ENCODE measurements around the gene LDB2. TPM values are rescaled to one million over a fixed set of nuclear protein-coding genes. Genes with fewer than 3 reads are reported as not detected.

The LDB2 gene
- total and polyA plus RNA-seq, 2 of the 8 experiments (the other 6 are each of a cell fraction or from before 2014, with no cell fraction given), result 57.0 to 140 TPM

DNA sequence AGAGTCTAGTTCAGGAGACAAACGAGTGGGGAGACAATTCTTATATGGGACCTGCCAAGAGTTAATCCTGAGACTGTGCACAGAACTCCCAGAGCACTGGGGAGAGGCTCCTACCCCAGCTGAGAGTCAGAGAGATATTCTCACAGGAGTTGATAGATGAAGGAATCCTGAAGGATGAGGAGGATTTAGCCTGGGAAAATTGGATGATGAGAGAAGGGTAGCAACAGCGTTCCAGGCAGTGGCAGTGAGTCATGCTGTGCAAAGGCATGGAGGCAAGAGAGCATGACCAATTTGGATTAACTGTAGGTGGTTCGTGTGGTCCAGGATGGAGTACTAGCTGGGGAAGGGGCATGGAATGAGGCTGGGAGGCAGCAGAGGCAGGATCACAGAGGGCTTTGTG lies 318.6 kb downstream of the LDB2 start:
- Histone ChIP-seq H4K8ac (ENCODE audit: extremely low read depth, insufficient read depth, low read length) (no peak overlapping the region), H3K79me1 (ENCODE audit: low read depth, low read length) (no peaks in the 10 kb centered on the region), H3K27me3 (replicated peaks in 1 of 4; ENCODE audit: control insufficient read depth in 3 of 4, extremely low read depth in 1 of 4, insufficient read depth in 3 of 4, low read length in 3 of 4) (no peaks in the 10 kb centered on the region), H3K56ac (replicated peaks; ENCODE audit: insufficient read length, low read depth, low read length) (no peak overlapping the region), H3K23me2 (ENCODE audit: low read depth, low read length) (no peaks in the 10 kb centered on the region; the same call in 1 of the 2 replicates), H2AK5ac (ENCODE audit: low read depth, low read length) (no peak overlapping the region), H3K4me1 (replicated peaks in 1 of 4; ENCODE audit: control insufficient read depth in 3 of 4, insufficient read depth in 4 of 4, low read length in 3 of 4) (no peaks in the 10 kb centered on the region), H2BK20ac (ENCODE audit: low read length) (no peak overlapping the region), H3K79me2 (ENCODE audit: control insufficient read depth in 1 of 2, insufficient read depth in 2 of 2, low read length in 2 of 2) (no peaks in the 10 kb centered on the region), H4K5ac (ENCODE audit: insufficient read length, low read depth, low read length) (no peak overlapping the region), H2AFZ (ENCODE audit: low read length) (no peak overlapping the region), H2BK120ac (replicated peaks; ENCODE audit: low read depth, low read length) (no peak overlapping the region), H2BK12ac (ENCODE audit: low read depth, low read length) (no peak overlapping the region), H3K9ac (replicated peaks in 1 of 4; ENCODE audit: extremely low read depth in 1 of 4, low read depth in 3 of 4, low read length in 3 of 4) (no peak overlapping the region), H3K4me3 (ENCODE audit: extremely low read depth in 1 of 4, insufficient read depth in 2 of 4, low read depth in 3 of 4, low read length in 4 of 4) (no peak overlapping the region), H2BK5ac (ENCODE audit: low read depth, low read length) (no peak overlapping the region), H4K91ac (replicated peaks; ENCODE audit: insufficient read length, low read length) (no peak overlapping the region), H3K9me3 (ENCODE audit: insufficient read depth in 2 of 2, low read depth in 1 of 2, low read length in 1 of 2) (no peaks in the 10 kb centered on the region), H3K18ac (ENCODE audit: extremely low read depth, low read length) (no peak overlapping the region), H3K4ac (replicated peaks; ENCODE audit: insufficient read length, low read depth, low read length) (no peak overlapping the region), H3K14ac (ENCODE audit: insufficient read length) (no peak overlapping the region), H4K20me1 (replicated peaks in 1 of 2; ENCODE audit: control insufficient read depth in 1 of 2, insufficient read depth in 2 of 2, low read length in 2 of 2) (no peaks in the 10 kb centered on the region), H3K36me3 (ENCODE audit: control insufficient read depth in 2 of 4, insufficient read depth in 4 of 4, low read length in 3 of 4) (no peaks in the 10 kb centered on the region), H3K27ac (ENCODE audit: low read depth, low read length) (no peak overlapping the region), H2BK15ac (ENCODE audit: low read length) (no peak overlapping the region), H3K23ac (ENCODE audit: insufficient read length) (no peak overlapping the region), H3K4me2 (ENCODE audit: insufficient read depth in 1 of 2, low read depth in 2 of 2, low read length in 2 of 2) (no peak overlapping the region)
- CTCF ChIA-PET (ENCODE audit: partially characterized antibody), result interaction anchor here (1.4 kb wide), 1 partner anchor 74 kb away, joined by 8 read pairs; no protein-coding TSS in a partner anchor
- no peak for FAIRE-seq
- 91% methylated on average over 3 of the region's 3 CpGs; no CpG with 5 or more reads in 1 of the 2 experiments for WGBS, 2 experiments (ENCODE audit: extremely low coverage in 1 of 2, insufficient coverage in 1 of 2, insufficient read length in 1 of 2, insufficient replicate concordance in 2 of 2, low coverage in 1 of 2, low lambda C conversion rate in 2 of 2, missing lambda C conversion rate in 1 of 2)
- no peak for DNase-seq (ENCODE audit: low read depth in 1 of 2, low spot score in 2 of 2)
- TF ChIP-seq SIX5 (IDR thresholded peaks at IDR 0.05; ENCODE audit: low read depth, low read length), result no peak
- no peak for TF ChIP-seq SIRT6 (IDR thresholded peaks at IDR 0.05; ENCODE audit: low read length)
- POLR2A ChIA-PET (ENCODE audit: partially characterized antibody), result no interaction called here

Measured in H1 (cell line).